Liver (tissue), 9 donors: ENCODE data around the gene BABAM1. TPM values are rescaled to one million over a fixed set of nuclear protein-coding genes. Genes with fewer than 3 reads are reported as not detected.

ENCODE experiments used
- DNase-seq: peaks from one replicate; pipeline ENCODE4 v3.0.0-alpha.2; 2017; ENCODE audit warnings: low spot score
- H3K27ac ChIP-seq, 2 donors: one replicate each; pipeline ENCODE4 v1.7.0; 2013; ENCODE audit warnings: inconsistent platforms in 2 of 2, low read length in 2 of 2, control low read depth in 1 of 2, low read depth in 1 of 2, mild to moderate bottlenecking in 1 of 2
- H3K27me3 ChIP-seq, 4 donors: one replicate each; pipeline versions ENCODE4 v1.6.1 to v1.7.0; 2013; ENCODE audit warnings: low read length in 3 of 4, inconsistent platforms in 1 of 4, mild to moderate bottlenecking in 1 of 4, moderate library complexity in 1 of 4; ENCODE audit not compliant: control insufficient read depth in 4 of 4, insufficient read depth in 4 of 4
- H3K36me3 ChIP-seq, 4 donors: one replicate each; pipeline versions ENCODE4 v1.6.1 to v1.7.0; 2013; ENCODE audit warnings: low read length in 3 of 4, mild to moderate bottlenecking in 3 of 4, low read depth in 1 of 4, moderate library complexity in 1 of 4; ENCODE audit not compliant: control insufficient read depth in 4 of 4, insufficient read depth in 3 of 4
- H3K4me1 ChIP-seq, 4 donors: one replicate each; pipeline versions ENCODE4 v1.6.1 to v1.7.0; 2013; ENCODE audit warnings: low read length in 3 of 4, mild to moderate bottlenecking in 3 of 4, moderate library complexity in 1 of 4; ENCODE audit not compliant: control insufficient read depth in 4 of 4, insufficient read depth in 4 of 4
- H3K4me3 ChIP-seq, 3 donors: one replicate each; pipeline versions ENCODE4 v1.6.1 to v1.7.0; 2013; ENCODE audit warnings: low read length in 3 of 3, control low read depth in 1 of 3, low read depth in 1 of 3, mild to moderate bottlenecking in 1 of 3
- H3K9ac ChIP-seq, 2 donors: one replicate each; pipeline ENCODE4 v1.7.0; 2013; ENCODE audit warnings: low read length in 2 of 2, mild to moderate bottlenecking in 2 of 2, moderate library complexity in 2 of 2, control low read depth in 1 of 2, low read depth in 1 of 2
- H3K9me3 ChIP-seq, 4 donors: one replicate each; pipeline versions ENCODE4 v1.6.1 to v1.7.0; 2013; ENCODE audit warnings: low read length in 3 of 4; ENCODE audit not compliant: control insufficient read depth in 4 of 4
- ATF3 ChIP-seq: IDR thresholded peaks from 2 replicates; pipeline ENCODE4 v1.6.1; 2016; ENCODE audit warnings: antibody characterized with exemption
- CTCF ChIP-seq: fragments of 150-350 bp; IDR thresholded peaks from 2 replicates; pipeline ENCODE4 v1.5.1; 2017; ENCODE audit warnings: improper control_type of control experiment, low read depth, low read length; ENCODE audit not compliant: missing input control
- EGR1 ChIP-seq, 2 donors: IDR thresholded peaks; 2 replicates each; pipeline ENCODE4 v1.6.1; 2016 to 2018; ENCODE audit warnings: antibody characterized with exemption in 2 of 2, low read depth in 2 of 2
- FOXA1 ChIP-seq: IDR thresholded peaks from 2 replicates; pipeline ENCODE4 v1.6.1; 2016; ENCODE audit warnings: antibody characterized with exemption
- FOXA2 ChIP-seq: IDR thresholded peaks from 2 replicates; pipeline ENCODE4 v1.6.1; 2016; ENCODE audit warnings: antibody characterized with exemption
- GABPA ChIP-seq, 2 donors: IDR thresholded peaks in 1 of 2; conservative IDR thresholded peaks in 1 of 2; 2 replicates each; pipeline ENCODE4 v1.6.1; 2016; ENCODE audit warnings: antibody characterized with exemption in 2 of 2, mild to moderate bottlenecking in 1 of 2, moderate library complexity in 1 of 2
- HNF4A ChIP-seq, 2 donors: conservative IDR thresholded peaks; 2 replicates each; pipeline ENCODE4 v1.6.1; 2016; ENCODE audit warnings: antibody characterized with exemption in 2 of 2, mild to moderate bottlenecking in 2 of 2
- HNF4G ChIP-seq: IDR thresholded peaks from 2 replicates; pipeline ENCODE4 v1.6.1; 2016; ENCODE audit warnings: antibody characterized with exemption
- JUND ChIP-seq, 2 donors: IDR thresholded peaks; 2 replicates each; pipeline ENCODE4 v1.6.1; 2016; ENCODE audit warnings: antibody characterized with exemption in 2 of 2
- MAX ChIP-seq: IDR thresholded peaks from 2 replicates; pipeline ENCODE4 v1.6.1; 2016; ENCODE audit warnings: antibody characterized with exemption
- NR2F2 ChIP-seq: IDR thresholded peaks from 2 replicates; pipeline ENCODE4 v1.6.1; 2016; ENCODE audit warnings: antibody characterized with exemption
- RAD21 ChIP-seq, 2 donors: IDR thresholded peaks; 2 replicates each; pipeline ENCODE4 v1.6.1; 2016; ENCODE audit warnings: antibody characterized with exemption in 2 of 2, mild to moderate bottlenecking in 2 of 2
- REST ChIP-seq: IDR thresholded peaks from 2 replicates; pipeline ENCODE4 v1.6.1; 2016; ENCODE audit warnings: antibody characterized with exemption, mild to moderate bottlenecking
- RXRA ChIP-seq, 2 donors: IDR thresholded peaks; 2 replicates each; pipeline ENCODE4 v1.6.1; 2017 to 2018; ENCODE audit warnings: antibody characterized with exemption in 2 of 2, mild to moderate bottlenecking in 1 of 2
- SP1 ChIP-seq: IDR thresholded peaks from 2 replicates; pipeline ENCODE4 v1.6.1; 2018; ENCODE audit warnings: antibody characterized with exemption, mild to moderate bottlenecking
- TAF1 ChIP-seq: conservative IDR thresholded peaks from 2 replicates; pipeline ENCODE4 v1.6.1; 2016; ENCODE audit warnings: antibody characterized with exemption, mild to moderate bottlenecking
- YY1 ChIP-seq: IDR thresholded peaks from 2 replicates; pipeline ENCODE4 v1.6.1; 2016; ENCODE audit warnings: antibody characterized with exemption, mild to moderate bottlenecking
- ZBTB33 ChIP-seq: IDR thresholded peaks from 2 replicates; pipeline ENCODE4 v1.6.1; 2016; ENCODE audit warnings: antibody characterized with exemption
- WGBS: extraction: QIAGEN DNeasy Blood & Tissue Kit; methylation state at CpG from one replicate; pipeline ENCODE4 v1.1.7; 2013; 5-methylcytosine and 5-hydroxymethylcytosine counted together
- polyA plus RNA-seq, 2 donors: library from polyadenylated mRNA; stranded (reverse) in 1 of 2; unstranded in 1 of 2; fragments of 200-250 nt in 1 of 2; fragments of >200 nt in 1 of 2; fragmentation: Nextera tagmentation in 1 of 2; extraction: Ambion mirVana in 1 of 2; gene quantifications; one replicate each; pipeline versions ENCODE4 v1.2.1 to v1.2.3, GENCODE V29; 2013 to 2015
- total RNA-seq, 2 donors: library from RNA; depleted of rRNA; stranded (reverse); fragments of >200 nt; gene quantifications; one replicate each; pipeline ENCODE4 v1.2.3, GENCODE V29; 2014
- donor health status: healthy.
- donor health status: healthy.
- donor health status: healthy.
- donor health status: healthy.
- donor health status: healthy.

BABAM1 gene
- total and polyA plus RNA-seq, 4 donors: 29.3 to 47.0 (median 33.5) TPM

GRCh38 chr19:17307876-17308377, 40.7 kb downstream of the BABAM1 start:
- H3K9ac ChIP-seq: no peak overlapping the region
- no peak for TF ChIP-seq SP1
- TF ChIP-seq YY1: no peak
- no peak for TF ChIP-seq ATF3
- TF ChIP-seq HNF4G: no peak
- no peak for TF ChIP-seq FOXA2
- TF ChIP-seq RXRA (IDR thresholded peaks at IDR 0.05): no peak
- TF ChIP-seq CTCF: no peak
- no peak for TF ChIP-seq JUND (IDR thresholded peaks at IDR 0.05)
- no peak for TF ChIP-seq EGR1 (IDR thresholded peaks at IDR 0.05; ENCODE audit: low read depth in 2 of 2)
- no peak for TF ChIP-seq TAF1
- no peak for TF ChIP-seq MAX
- TF ChIP-seq FOXA1: no peak
- TF ChIP-seq NR2F2: no peak
- TF ChIP-seq HNF4A (conservative IDR thresholded peaks at IDR 0.05): no peak
- no peak for TF ChIP-seq RAD21 (IDR thresholded peaks at IDR 0.05)
- TF ChIP-seq GABPA (IDR thresholded peaks at IDR 0.05 in 1 of 2, conservative IDR thresholded peaks at IDR 0.05 in 1 of 2): no peak
- TF ChIP-seq ZBTB33: no peak
- no peak for TF ChIP-seq REST
- peaks cover 6 to 61% (median 44%) of the 10 kb centered on the region in 4 donors for H3K4me1 ChIP-seq
- H3K9me3 ChIP-seq: no peaks in the 10 kb centered on the region
- H3K36me3 ChIP-seq: peaks cover 0 to 3% (median 0%) of the 10 kb centered on the region in 4 donors
- 90% methylated on average over 8 of the region's 8 CpGs for WGBS
- H3K4me3 ChIP-seq: no peak overlapping the region
- no peak for DNase-seq
- H3K27me3 ChIP-seq: no peaks in the 10 kb centered on the region
- no peak overlapping the region for H3K27ac ChIP-seq
